GM21515 (cell line): ENCODE results near the gene KHK.
"Not testable (repeated sequence)": the region's sequence is repeated elsewhere in the genome, so short reads cannot be mapped to it uniquely, and the experiment has no call there.

Source experiments
- ATAC-seq: cut with Tn5 transposase; IDR thresholded peaks from one replicate; pipeline ENCODE4 v1.9.1; 2021; ENCODE audit not compliant: unreplicated experiment

Gene KHK

GRCh38 chr2:27059141-27059820, 27.3 kb upstream of the KHK start:
- ATAC-seq = no peak

- ATAC-seq = no peak
These were observed 26.2 kb upstream of the KHK start for GRCh38 chr2:27060323-27060722.

- no peak for ATAC-seq
These were observed 21.4 kb upstream of the KHK start for GRCh38 chr2:27065128-27065527.

- ATAC-seq = no peak
These were observed 19.2 kb upstream of the KHK start for GRCh38 chr2:27067385-27067784.

- ATAC-seq = no peak
These were observed 17.1 kb upstream of the KHK start for GRCh38 chr2:27069436-27069835.

- ATAC-seq = no peak
These were observed 16.5 kb upstream of the KHK start for GRCh38 chr2:27069961-27070618.

GRCh38 chr2:27070653-27071276, 15.8 kb upstream of the KHK start:
- no peak for ATAC-seq

GRCh38 chr2:27071277-27071989, 15.1 kb upstream of the KHK start, which contains the start of gene OST4:
Gene OST4, minus strand, starts transcription at chr2:27071654.
- peak; percentile 81 for ATAC-seq

- peak; percentile 28 for ATAC-seq
These were observed 14.4 kb upstream of the KHK start for GRCh38 chr2:27071990-27072830.

- ATAC-seq = no peak
These were observed 13.7 kb upstream of the KHK start for GRCh38 chr2:27072920-27073319.

GRCh38 chr2:27073782-27074181, 12.8 kb upstream of the KHK start:
- no peak for ATAC-seq

- ATAC-seq = no peak
These were observed 11.6 kb upstream of the KHK start for GRCh38 chr2:27074738-27075565.

- not testable (repeated sequence) for ATAC-seq
These were observed 11.1 kb upstream of the KHK start for GRCh38 chr2:27075566-27075871.

GRCh38 chr2:27076323-27076722, 10.2 kb upstream of the KHK start:
- ATAC-seq = no peak

GRCh38 chr2:27077231-27077630, 9.3 kb upstream of the KHK start:
- ATAC-seq = no peak

- ATAC-seq = no peak
These were observed 8.0 kb upstream of the KHK start, which contains the start of gene EMILIN1 for GRCh38 chr2:27078267-27079194. Gene EMILIN1, plus strand, starts transcription at chr2:27078615. Its CDS starts 451 bp downstream, at chr2:27079066.

GRCh38 chr2:27079233-27080139, 7.1 kb upstream of the KHK start:
- ATAC-seq = no peak

GRCh38 chr2:27080140-27080469, 6.5 kb upstream of the KHK start:
- no peak for ATAC-seq
